WTC11 (cell line): ENCODE results near the gene CCDC170. TPM values are rescaled to one million over a fixed set of nuclear protein-coding genes. Genes with fewer than 3 reads are reported as not detected.

ENCODE experiments used
- ATAC-seq: fragments of 200-7000 bp; cut with Tn5 transposase; 2 replicates; pipeline ENCODE4 v1.10.0; 2021; ENCODE audit warnings: mild to moderate bottlenecking, moderate library complexity
- CTCF ChIA-PET: fragments of 300-600 bp; sonication (Branson Sonifier 250); formaldehyde crosslinking; loops from one replicate; lab custom pipeline; 2021; ENCODE audit warnings: antibody characterized with exemption; lab: Charles Lee
- POLR2A ChIA-PET: fragments of 350-600 bp; sonication (Branson Sonifier 250); formaldehyde crosslinking; loops from one replicate; lab custom pipeline; 2021; ENCODE audit warnings: antibody characterized with exemption; lab: Charles Lee
- DNase-seq: peaks from one replicate; pipeline ENCODE4 v3.0.0; 2021; ENCODE audit warnings: low spot score
- H3K27ac Mint-ChIP-seq: 2 replicates; pipeline ENCODE4 v1.8.0; 2021; ENCODE audit warnings: mixed read lengths
- H3K27me3 Mint-ChIP-seq: 2 replicates; pipeline ENCODE4 v1.8.0; 2021; ENCODE audit warnings: low read depth, mild to moderate bottlenecking, moderate library complexity, mixed read lengths
- H3K36me3 Mint-ChIP-seq: 2 replicates; pipeline ENCODE4 v1.8.0; 2021; ENCODE audit warnings: mixed read lengths
- H3K4me1 Mint-ChIP-seq: 2 replicates; pipeline ENCODE4 v1.8.0; 2022; ENCODE audit warnings: mixed read lengths
- H3K4me3 Mint-ChIP-seq: 2 replicates; pipeline ENCODE4 v1.8.0; 2021; ENCODE audit warnings: mild to moderate bottlenecking, moderate library complexity, mixed read lengths
- H3K9me3 Mint-ChIP-seq: 2 replicates; pipeline ENCODE4 v1.8.0; 2021; ENCODE audit warnings: mixed read lengths
- CREB1 ChIP-seq: sonication (generic); formaldehyde crosslinking; IDR thresholded peaks from 2 replicates; pipeline ENCODE4 v1.8.0; 2023; ENCODE audit warnings: mild to moderate bottlenecking, missing genetic modification reagents
- CREM ChIP-seq: sonication (generic); formaldehyde crosslinking; IDR thresholded peaks from 2 replicates; pipeline ENCODE4 v1.8.1; 2022; ENCODE audit warnings: mild to moderate bottlenecking, missing genetic modification reagents, moderate library complexity
- GTF2I ChIP-seq: fragments of 250-450 bp; sonication (Bioruptor Pico); conservative IDR thresholded peaks from 2 replicates; pipeline ENCODE4 v1.4.0; 2021; ENCODE audit warnings: mild to moderate bottlenecking
- JUN ChIP-seq: sonication (generic); formaldehyde crosslinking; IDR thresholded peaks from 2 replicates; pipeline ENCODE4 v1.8.0; 2023; ENCODE audit warnings: mild to moderate bottlenecking, missing genetic modification reagents
- NR1H2 ChIP-seq: sonication (generic); formaldehyde crosslinking; IDR thresholded peaks from 2 replicates; pipeline ENCODE4 v1.9.0; 2021; ENCODE audit warnings: mild to moderate bottlenecking, moderate library complexity, missing genetic modification reagents
- PRRX2 ChIP-seq: fragments of 250-450 bp; sonication (Bioruptor Pico); IDR thresholded peaks from 2 replicates; pipeline ENCODE4 v1.8.0; 2021; ENCODE audit warnings: mild to moderate bottlenecking
- SMAD3 ChIP-seq: sonication (generic); formaldehyde crosslinking; IDR thresholded peaks from 2 replicates; pipeline ENCODE4 v1.8.0; 2022; ENCODE audit warnings: missing genetic modification reagents, mild to moderate bottlenecking, borderline replicate concordance
- SMAD4 ChIP-seq: sonication (generic); formaldehyde crosslinking; IDR thresholded peaks from 2 replicates; pipeline ENCODE4 v1.8.0; 2022; ENCODE audit warnings: mild to moderate bottlenecking, missing genetic modification reagents
- SP1 ChIP-seq: sonication (generic); formaldehyde crosslinking; conservative IDR thresholded peaks from 2 replicates; pipeline ENCODE4 v1.8.1; 2022; ENCODE audit warnings: missing genetic modification reagents
- ZBTB21 ChIP-seq: sonication (generic); formaldehyde crosslinking; IDR thresholded peaks from 2 replicates; pipeline ENCODE4 v1.8.1; 2023; ENCODE audit warnings: mild to moderate bottlenecking, missing genetic modification reagents, borderline replicate concordance
- ZNF121 ChIP-seq: sonication (generic); formaldehyde crosslinking; IDR thresholded peaks from 2 replicates; pipeline ENCODE4 v1.8.0; 2023; ENCODE audit warnings: missing genetic modification reagents
- ZNF396 ChIP-seq: fragments of 250-450 bp; sonication (Bioruptor Pico); IDR thresholded peaks from 2 replicates; pipeline ENCODE4 v1.8.0; 2021; ENCODE audit warnings: mild to moderate bottlenecking, moderate library complexity, borderline replicate concordance
- ZNF416 ChIP-seq: fragments of 250-450 bp; sonication (Bioruptor Pico); IDR thresholded peaks from 2 replicates; pipeline ENCODE4 v1.9.0; 2021; ENCODE audit warnings: mild to moderate bottlenecking, inconsistent platforms
- total RNA-seq: library from RNA; stranded (reverse); gene quantifications from 3 replicates; pipeline ENCODE4 v1.2.3, GENCODE V29; 2021
- TF ChIP-seq, protein P1 (sequence below): sonication (generic); formaldehyde crosslinking; IDR thresholded peaks from 2 replicates; pipeline ENCODE4 v1.8.0; 2023; ENCODE audit warnings: mild to moderate bottlenecking, missing genetic modification reagents
- TF ChIP-seq, protein P2 (sequence below): fragments of 250-450 bp; sonication (Bioruptor Pico); IDR thresholded peaks from 2 replicates; pipeline ENCODE4 v2.1.2; 2022; ENCODE audit warnings: mild to moderate bottlenecking, moderate library complexity
- TF ChIP-seq, protein P3 (sequence below): sonication (generic); formaldehyde crosslinking; conservative IDR thresholded peaks from 2 replicates; pipeline ENCODE4 v1.8.1; 2022; ENCODE audit warnings: mild to moderate bottlenecking, missing genetic modification reagents
- TF ChIP-seq, protein P4 (sequence below): sonication (generic); formaldehyde crosslinking; IDR thresholded peaks from 2 replicates; pipeline ENCODE4 v1.8.1; 2022; ENCODE audit warnings: missing genetic modification reagents, borderline replicate concordance

Gene CCDC170
- total RNA-seq, 1 experiment from 2014 or later = 0.26 TPM

DNA sequence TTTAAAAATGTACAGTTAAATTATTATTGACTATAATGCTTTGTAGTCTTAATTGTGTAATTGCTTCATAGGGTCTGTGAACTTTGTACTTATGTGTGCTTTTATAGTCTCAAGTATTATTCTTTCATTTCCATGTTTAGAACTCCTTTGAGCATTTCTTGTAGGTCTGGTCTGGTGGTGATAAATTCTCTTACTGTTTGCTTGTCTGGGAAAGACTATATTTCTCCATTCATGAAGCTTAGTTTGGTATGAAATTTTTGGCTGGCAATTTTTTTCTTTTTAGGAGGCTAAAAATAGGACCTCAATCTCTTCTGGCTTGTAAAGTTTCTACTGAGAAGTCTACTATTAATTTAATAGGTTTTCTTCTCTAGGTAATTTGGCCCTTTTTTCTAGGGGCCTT is 67.4 kb downstream of the CCDC170 start:
- no peaks in the 10 kb centered on the region for H3K4me1 Mint-ChIP-seq
- POLR2A ChIA-PET = no interaction called here
- peaks cover 55% of the 10 kb centered on the region for H3K9me3 Mint-ChIP-seq
- peaks cover 15% of the 10 kb centered on the region for H3K36me3 Mint-ChIP-seq
- H3K4me3 Mint-ChIP-seq = no peak overlapping the region
- no peak for DNase-seq
- no peak for ATAC-seq
- TF ChIP-seq, protein P1, sequence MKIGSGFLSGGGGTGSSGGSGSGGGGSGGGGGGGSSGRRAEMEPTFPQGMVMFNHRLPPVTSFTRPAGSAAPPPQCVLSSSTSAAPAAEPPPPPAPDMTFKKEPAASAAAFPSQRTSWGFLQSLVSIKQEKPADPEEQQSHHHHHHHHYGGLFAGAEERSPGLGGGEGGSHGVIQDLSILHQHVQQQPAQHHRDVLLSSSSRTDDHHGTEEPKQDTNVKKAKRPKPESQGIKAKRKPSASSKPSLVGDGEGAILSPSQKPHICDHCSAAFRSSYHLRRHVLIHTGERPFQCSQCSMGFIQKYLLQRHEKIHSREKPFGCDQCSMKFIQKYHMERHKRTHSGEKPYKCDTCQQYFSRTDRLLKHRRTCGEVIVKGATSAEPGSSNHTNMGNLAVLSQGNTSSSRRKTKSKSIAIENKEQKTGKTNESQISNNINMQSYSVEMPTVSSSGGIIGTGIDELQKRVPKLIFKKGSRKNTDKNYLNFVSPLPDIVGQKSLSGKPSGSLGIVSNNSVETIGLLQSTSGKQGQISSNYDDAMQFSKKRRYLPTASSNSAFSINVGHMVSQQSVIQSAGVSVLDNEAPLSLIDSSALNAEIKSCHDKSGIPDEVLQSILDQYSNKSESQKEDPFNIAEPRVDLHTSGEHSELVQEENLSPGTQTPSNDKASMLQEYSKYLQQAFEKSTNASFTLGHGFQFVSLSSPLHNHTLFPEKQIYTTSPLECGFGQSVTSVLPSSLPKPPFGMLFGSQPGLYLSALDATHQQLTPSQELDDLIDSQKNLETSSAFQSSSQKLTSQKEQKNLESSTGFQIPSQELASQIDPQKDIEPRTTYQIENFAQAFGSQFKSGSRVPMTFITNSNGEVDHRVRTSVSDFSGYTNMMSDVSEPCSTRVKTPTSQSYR (CRISPR knock-in tag) = no peak
- TF ChIP-seq ZNF396 (CRISPR knock-in tag) (no peak), ZNF416 (CRISPR knock-in tag) (no peak), CREM (CRISPR knock-in tag) (no peak), GTF2I (no peak)
- TF ChIP-seq, protein P2, sequence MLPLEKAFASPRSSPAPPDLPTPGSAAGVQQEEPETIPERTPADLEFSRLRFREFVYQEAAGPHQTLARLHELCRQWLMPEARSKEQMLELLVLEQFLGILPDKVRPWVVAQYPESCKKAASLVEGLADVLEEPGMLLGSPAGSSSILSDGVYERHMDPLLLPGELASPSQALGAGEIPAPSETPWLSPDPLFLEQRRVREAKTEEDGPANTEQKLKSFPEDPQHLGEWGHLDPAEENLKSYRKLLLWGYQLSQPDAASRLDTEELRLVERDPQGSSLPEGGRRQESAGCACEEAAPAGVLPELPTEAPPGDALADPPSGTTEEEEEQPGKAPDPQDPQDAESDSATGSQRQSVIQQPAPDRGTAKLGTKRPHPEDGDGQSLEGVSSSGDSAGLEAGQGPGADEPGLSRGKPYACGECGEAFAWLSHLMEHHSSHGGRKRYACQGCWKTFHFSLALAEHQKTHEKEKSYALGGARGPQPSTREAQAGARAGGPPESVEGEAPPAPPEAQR (CRISPR knock-in tag) = no peak
- TF ChIP-seq, protein P3, sequence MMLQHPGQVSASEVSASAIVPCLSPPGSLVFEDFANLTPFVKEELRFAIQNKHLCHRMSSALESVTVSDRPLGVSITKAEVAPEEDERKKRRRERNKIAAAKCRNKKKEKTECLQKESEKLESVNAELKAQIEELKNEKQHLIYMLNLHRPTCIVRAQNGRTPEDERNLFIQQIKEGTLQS = no peak
- H3K27me3 Mint-ChIP-seq = no peaks in the 10 kb centered on the region
- CTCF ChIA-PET = no interaction called here
- no peak overlapping the region for H3K27ac Mint-ChIP-seq

DNA sequence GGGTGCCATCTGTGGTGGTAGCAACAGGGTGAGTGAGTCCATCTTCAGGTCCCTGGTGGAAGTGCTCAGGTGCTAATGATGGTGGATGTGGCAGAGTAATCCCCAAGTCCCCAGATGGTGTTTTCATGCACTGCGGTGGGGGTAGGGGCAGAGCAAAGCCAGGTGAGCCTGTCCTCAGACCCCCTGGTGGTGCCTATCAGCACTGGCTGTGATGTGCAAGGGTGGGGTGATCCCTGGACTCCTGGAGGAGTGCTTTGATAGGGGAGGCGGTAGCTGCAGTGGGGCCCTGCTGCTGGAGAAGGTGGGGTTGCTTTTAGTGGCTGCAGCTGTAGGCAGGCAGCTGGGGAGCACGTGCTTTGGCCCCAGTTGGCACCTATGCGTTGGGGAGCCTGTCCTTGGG is 70.8 kb downstream of the CCDC170 start:
- CTCF ChIA-PET = no interaction called here
- Mint-ChIP-seq H3K27me3 (no peaks in the 10 kb centered on the region), H3K4me1 (no peaks in the 10 kb centered on the region), H3K27ac (no peak overlapping the region), H3K36me3 (peaks cover 13% of the 10 kb centered on the region), H3K4me3 (no peak overlapping the region), H3K9me3 (peaks cover 40% of the 10 kb centered on the region)
- DNase-seq = no peak
- TF ChIP-seq ZNF121 (no peak), SP1 (CRISPR knock-in tag) (no peak), CREB1 (no peak), SMAD3 (no peak), NR1H2 (CRISPR knock-in tag) (no peak), PRRX2 (no peak), JUN (CRISPR knock-in tag) (no peak), SMAD4 (CRISPR knock-in tag) (no peak), ZBTB21 (no peak), ZNF416 (CRISPR knock-in tag) (no peak)
- TF ChIP-seq, protein P4, sequence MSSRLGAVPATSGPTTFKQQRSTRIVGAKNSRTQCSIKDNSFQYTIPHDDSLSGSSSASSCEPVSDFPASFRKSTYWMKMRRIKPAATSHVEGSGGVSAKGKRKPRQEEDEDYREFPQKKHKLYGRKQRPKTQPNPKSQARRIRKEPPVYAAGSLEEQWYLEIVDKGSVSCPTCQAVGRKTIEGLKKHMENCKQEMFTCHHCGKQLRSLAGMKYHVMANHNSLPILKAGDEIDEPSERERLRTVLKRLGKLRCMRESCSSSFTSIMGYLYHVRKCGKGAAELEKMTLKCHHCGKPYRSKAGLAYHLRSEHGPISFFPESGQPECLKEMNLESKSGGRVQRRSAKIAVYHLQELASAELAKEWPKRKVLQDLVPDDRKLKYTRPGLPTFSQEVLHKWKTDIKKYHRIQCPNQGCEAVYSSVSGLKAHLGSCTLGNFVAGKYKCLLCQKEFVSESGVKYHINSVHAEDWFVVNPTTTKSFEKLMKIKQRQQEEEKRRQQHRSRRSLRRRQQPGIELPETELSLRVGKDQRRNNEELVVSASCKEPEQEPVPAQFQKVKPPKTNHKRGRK (CRISPR knock-in tag) = no peak
- TF ChIP-seq, protein P3 = no peak
- TF ChIP-seq, protein P2 (CRISPR knock-in tag) = no peak
- POLR2A ChIA-PET = no interaction called here
- ATAC-seq = no peak
